Peyer's patch (tissue), 4 donors: ENCODE data around the gene CD44.

ENCODE experiments used
- CTCF ChIP-seq, 6 experiments: fragments of 450-650 bp in 4 of 6; fragments of 200-600 bp in 2 of 6; sonication (generic) in 1 of 6; IDR thresholded peaks; one replicate each; pipeline ENCODE4 v1.5.1; 2017 to 2019; ENCODE audit warnings: antibody characterized with exemption in 6 of 6, mild to moderate bottlenecking in 3 of 6, moderate library complexity in 1 of 6
- POLR2A ChIP-seq, 2 donors: fragments of 450-650 bp; IDR thresholded peaks; one replicate each; pipeline ENCODE4 v1.5.1; 2017; ENCODE audit warnings: antibody characterized with exemption in 2 of 2, mild to moderate bottlenecking in 2 of 2, moderate library complexity in 2 of 2

GRCh38 chr11:35103366-35104208 is 35.4 kb upstream of the CD44 start:
- no peak for TF ChIP-seq CTCF (IDR thresholded peaks at IDR 0.05)
- no peak for TF ChIP-seq POLR2A (IDR thresholded peaks at IDR 0.05)
